NT2/D1 (cell line): ENCODE results near the gene CHID1.

ENCODE experiments used
- DNase-seq: peaks from one replicate; pipeline ENCODE4 v3.0.0-alpha.2; 2011; ENCODE audit warnings: low read depth, low spot score
- H3K27me3 ChIP-seq: 2 replicates; pipeline ENCODE4 v1.6.0; 2011; ENCODE audit warnings: mild to moderate bottlenecking; ENCODE audit not compliant: insufficient read length, insufficient read depth
- H3K36me3 ChIP-seq: 2 replicates; pipeline ENCODE4 v1.6.1; 2011; ENCODE audit warnings: mild to moderate bottlenecking, low read length, mixed read lengths; ENCODE audit not compliant: insufficient read depth, insufficient read length
- H3K4me1 ChIP-seq: 2 replicates; pipeline ENCODE4 v1.5.1; 2011; ENCODE audit not compliant: insufficient read depth, insufficient read length
- H3K4me3 ChIP-seq: 2 replicates; pipeline ENCODE4 v1.5.1; 2011; ENCODE audit warnings: low read depth; ENCODE audit not compliant: insufficient read length
- H3K9ac ChIP-seq: 2 replicates; pipeline ENCODE4 v1.6.0; 2011; ENCODE audit warnings: low read depth; ENCODE audit not compliant: insufficient read length
- H3K9me3 ChIP-seq: 2 replicates; pipeline ENCODE4 v1.5.1; 2011; ENCODE audit warnings: mild to moderate bottlenecking, low read length; ENCODE audit not compliant: insufficient read depth
- SUZ12 ChIP-seq: IDR thresholded peaks from 2 replicates; pipeline ENCODE4 v1.6.1; 2011; ENCODE audit not compliant: insufficient read length, insufficient read depth; ENCODE audit errors: extremely low read depth
- YY1 ChIP-seq: IDR thresholded peaks from 2 replicates; pipeline ENCODE4 v1.6.1; 2011; ENCODE audit not compliant: insufficient read length, insufficient read depth
- ZNF274 ChIP-seq: IDR thresholded peaks from 2 replicates; pipeline ENCODE4 v1.6.1; 2011; ENCODE audit warnings: mild to moderate bottlenecking, low read depth, low read length

Gene CHID1

GRCh38 chr11:833849-834311 is 76.7 kb downstream of the CHID1 start:
- Histone ChIP-seq H3K4me1 (peaks cover 40% of the 10 kb centered on the region), H3K9ac (no peak overlapping the region), H3K4me3 (peak overlapping the region; percentile 54), H3K36me3 (peaks cover 41% of the 10 kb centered on the region), H3K27me3 (peaks cover 31% of the 10 kb centered on the region), H3K9me3 (no peaks in the 10 kb centered on the region)
- TF ChIP-seq ZNF274: no peak
- TF ChIP-seq SUZ12: no peak
- no peak for TF ChIP-seq YY1
- no peak for DNase-seq

GRCh38 chr11:833114-833791 is 77.4 kb downstream of the CHID1 start:
- peaks cover 40% of the 10 kb centered on the region for H3K4me1 ChIP-seq
- no peak for DNase-seq
- peaks cover 37% of the 10 kb centered on the region for H3K27me3 ChIP-seq
- no peaks in the 10 kb centered on the region for H3K9me3 ChIP-seq
- H3K4me3 ChIP-seq: peak overlapping the region; percentile 54
- peak overlapping the region; percentile 83 for H3K9ac ChIP-seq
- TF ChIP-seq ZNF274: no peak
- no peak for TF ChIP-seq YY1
- no peak for TF ChIP-seq SUZ12
- H3K36me3 ChIP-seq: peaks cover 35% of the 10 kb centered on the region

GRCh38 chr11:832529-833113 is 78.0 kb downstream of the CHID1 start, which contains the start of gene CD151:
TSS of gene CD151 (plus strand) at chr11:832952. CDS start at chr11:836070, 3,118 bp downstream.
- peak within 1 kb of the TSS; percentile 62 for H3K4me3 ChIP-seq
- peak within 1 kb of the TSS; percentile 88 for H3K9ac ChIP-seq
- TF ChIP-seq YY1: no peak
- no peak for TF ChIP-seq ZNF274
- no peak for TF ChIP-seq SUZ12
- no peak for DNase-seq
- peaks cover 43% of the 10 kb centered on the region for H3K4me1 ChIP-seq
- H3K9me3 ChIP-seq: no peaks in the 10 kb centered on the region
- H3K27me3 ChIP-seq: peaks cover 44% of the 10 kb centered on the region
- H3K36me3 ChIP-seq: peaks cover 28% of the 10 kb centered on the region

GRCh38 chr11:831961-832528 is 78.6 kb downstream of the CHID1 start:
- peaks cover 49% of the 10 kb centered on the region for H3K27me3 ChIP-seq

GRCh38 chr11:831118-831864 is 79.3 kb downstream of the CHID1 start:
- peaks cover 39% of the 10 kb centered on the region for H3K4me1 ChIP-seq
- TF ChIP-seq YY1 (no peak), SUZ12 (no peak), ZNF274 (no peak)
- peak overlapping the region; percentile 62 for H3K4me3 ChIP-seq
- H3K9ac ChIP-seq: peak overlapping the region; percentile 88
- H3K36me3 ChIP-seq: peaks cover 15% of the 10 kb centered on the region
- no peak for DNase-seq
- H3K9me3 ChIP-seq: no peaks in the 10 kb centered on the region
- peaks cover 57% of the 10 kb centered on the region for H3K27me3 ChIP-seq

More at GRCh38 chr11:831961-832528, 78.6 kb downstream of the CHID1 start:
- H3K36me3 ChIP-seq: peaks cover 22% of the 10 kb centered on the region
- H3K9me3 ChIP-seq: no peaks in the 10 kb centered on the region
- H3K4me1 ChIP-seq: peaks cover 39% of the 10 kb centered on the region
- H3K9ac ChIP-seq: peak overlapping the region; percentile 88
- H3K4me3 ChIP-seq: peak overlapping the region; percentile 62
- TF ChIP-seq ZNF274 (no peak), YY1 (no peak), SUZ12 (no peak)
- DNase-seq: no peak

GRCh38 chr11:830295-831117 is 80.1 kb downstream of the CHID1 start:
- Histone ChIP-seq H3K27me3 (peaks cover 65% of the 10 kb centered on the region), H3K9ac (peak overlapping the region; percentile 88), H3K9me3 (no peaks in the 10 kb centered on the region), H3K4me3 (peak overlapping the region; percentile 62), H3K4me1 (peaks cover 45% of the 10 kb centered on the region), H3K36me3 (peaks cover 12% of the 10 kb centered on the region)
- DNase-seq: no peak
- TF ChIP-seq YY1: no peak
- no peak for TF ChIP-seq SUZ12
- TF ChIP-seq ZNF274: no peak
